ENCODE results near the gene UFSP1. TPM values are rescaled to one million over a fixed set of nuclear protein-coding genes. Genes with fewer than 3 reads are reported as not detected.

Gene UFSP1
- total RNA-seq, 6 experiments from 2014 or later = 3.2 to 3.6 (median 3.5) TPM

DNA sequence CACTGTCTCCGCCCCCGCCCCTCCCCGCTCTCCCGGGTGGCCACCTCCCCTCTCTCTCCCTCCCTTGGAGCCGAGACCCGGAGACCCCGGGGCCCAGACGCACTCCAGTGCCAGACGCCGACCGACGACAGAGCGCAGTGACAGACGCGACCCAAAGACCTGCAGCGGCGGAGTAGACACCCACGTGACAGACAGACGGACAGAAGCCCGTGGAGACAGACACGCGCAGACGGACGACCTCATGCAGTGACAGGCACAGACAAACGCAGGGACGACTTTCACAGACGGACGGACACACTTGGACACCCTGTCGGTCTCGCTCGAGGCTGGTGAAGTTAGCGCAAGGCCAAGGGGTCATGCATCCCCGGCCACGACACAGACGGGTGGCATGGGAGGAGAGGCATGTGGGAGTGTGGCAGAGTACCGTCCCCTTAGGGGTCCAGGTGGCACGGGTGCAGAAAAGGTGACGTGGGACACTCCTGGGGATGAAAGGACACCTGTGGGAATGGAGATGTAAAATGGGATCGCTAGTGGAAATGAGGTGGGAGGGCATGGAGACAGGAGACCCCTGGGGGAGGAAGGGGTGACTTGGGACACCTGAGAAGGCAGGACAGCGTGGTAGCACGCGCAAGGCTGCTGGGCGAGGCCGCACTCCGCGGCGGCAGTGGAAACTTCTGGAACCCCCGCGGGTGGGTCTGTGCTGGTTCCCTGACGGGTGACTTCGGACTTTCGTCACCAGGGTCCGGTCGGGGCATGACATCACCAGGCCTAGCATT, 6.6 kb upstream of the UFSP1 start:
- TF ChIP-seq, protein P1, sequence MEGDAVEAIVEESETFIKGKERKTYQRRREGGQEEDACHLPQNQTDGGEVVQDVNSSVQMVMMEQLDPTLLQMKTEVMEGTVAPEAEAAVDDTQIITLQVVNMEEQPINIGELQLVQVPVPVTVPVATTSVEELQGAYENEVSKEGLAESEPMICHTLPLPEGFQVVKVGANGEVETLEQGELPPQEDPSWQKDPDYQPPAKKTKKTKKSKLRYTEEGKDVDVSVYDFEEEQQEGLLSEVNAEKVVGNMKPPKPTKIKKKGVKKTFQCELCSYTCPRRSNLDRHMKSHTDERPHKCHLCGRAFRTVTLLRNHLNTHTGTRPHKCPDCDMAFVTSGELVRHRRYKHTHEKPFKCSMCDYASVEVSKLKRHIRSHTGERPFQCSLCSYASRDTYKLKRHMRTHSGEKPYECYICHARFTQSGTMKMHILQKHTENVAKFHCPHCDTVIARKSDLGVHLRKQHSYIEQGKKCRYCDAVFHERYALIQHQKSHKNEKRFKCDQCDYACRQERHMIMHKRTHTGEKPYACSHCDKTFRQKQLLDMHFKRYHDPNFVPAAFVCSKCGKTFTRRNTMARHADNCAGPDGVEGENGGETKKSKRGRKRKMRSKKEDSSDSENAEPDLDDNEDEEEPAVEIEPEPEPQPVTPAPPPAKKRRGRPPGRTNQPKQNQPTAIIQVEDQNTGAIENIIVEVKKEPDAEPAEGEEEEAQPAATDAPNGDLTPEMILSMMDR (IDR thresholded peaks at IDR 0.05) = no peak

DNA sequence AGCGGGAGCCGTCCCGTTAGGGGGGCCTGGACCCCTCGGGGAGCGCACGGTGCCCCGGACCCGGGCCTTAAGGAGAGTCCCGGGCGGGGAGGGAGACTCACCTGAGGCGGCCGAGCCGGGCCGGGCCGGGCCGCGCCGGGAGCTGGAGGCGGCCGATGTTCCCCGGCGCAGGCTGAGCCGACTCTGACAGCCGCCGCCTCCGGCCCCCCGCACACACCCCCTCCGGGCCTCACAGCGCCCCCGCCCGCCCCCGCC, 6.1 kb upstream of the UFSP1 start, which contains the start of gene ACHE:
TSS of gene ACHE (minus strand) at position 188 of the 255 bp plus-strand sequence. CDS start 1,656 bp downstream, outside the sequence.
- Mint-ChIP-seq H3K4me3 (peak within 1 kb of the TSS; percentile 48; the same call in 1 of the 2 replicates), H3K27me3 (ENCODE audit: insufficient read depth) (peaks cover 22% of the 10 kb centered on the region), H3K9me3 (no peaks in the 10 kb centered on the region), H3K27ac (no peak within 1 kb of the TSS), H3K36me3 (ENCODE audit: low read depth) (no peaks in the 10 kb centered on the region), H3K4me1 (ENCODE audit: low read depth) (peaks cover 16% of the 10 kb centered on the region)
- DNase-seq = no peak
- TF ChIP-seq, protein P1 (IDR thresholded peaks at IDR 0.05) = no peak

More for the DNA sequence above, 6.6 kb upstream of the UFSP1 start:
- Mint-ChIP-seq H3K27me3 (ENCODE audit: insufficient read depth) (peaks cover 22% of the 10 kb centered on the region), H3K4me3 (peak overlapping the region; percentile 48; the same call in 1 of the 2 replicates), H3K9me3 (no peaks in the 10 kb centered on the region), H3K4me1 (ENCODE audit: low read depth) (peaks cover 14% of the 10 kb centered on the region), H3K27ac (no peak overlapping the region), H3K36me3 (ENCODE audit: low read depth) (no peaks in the 10 kb centered on the region)
- no peak for DNase-seq

DNA sequence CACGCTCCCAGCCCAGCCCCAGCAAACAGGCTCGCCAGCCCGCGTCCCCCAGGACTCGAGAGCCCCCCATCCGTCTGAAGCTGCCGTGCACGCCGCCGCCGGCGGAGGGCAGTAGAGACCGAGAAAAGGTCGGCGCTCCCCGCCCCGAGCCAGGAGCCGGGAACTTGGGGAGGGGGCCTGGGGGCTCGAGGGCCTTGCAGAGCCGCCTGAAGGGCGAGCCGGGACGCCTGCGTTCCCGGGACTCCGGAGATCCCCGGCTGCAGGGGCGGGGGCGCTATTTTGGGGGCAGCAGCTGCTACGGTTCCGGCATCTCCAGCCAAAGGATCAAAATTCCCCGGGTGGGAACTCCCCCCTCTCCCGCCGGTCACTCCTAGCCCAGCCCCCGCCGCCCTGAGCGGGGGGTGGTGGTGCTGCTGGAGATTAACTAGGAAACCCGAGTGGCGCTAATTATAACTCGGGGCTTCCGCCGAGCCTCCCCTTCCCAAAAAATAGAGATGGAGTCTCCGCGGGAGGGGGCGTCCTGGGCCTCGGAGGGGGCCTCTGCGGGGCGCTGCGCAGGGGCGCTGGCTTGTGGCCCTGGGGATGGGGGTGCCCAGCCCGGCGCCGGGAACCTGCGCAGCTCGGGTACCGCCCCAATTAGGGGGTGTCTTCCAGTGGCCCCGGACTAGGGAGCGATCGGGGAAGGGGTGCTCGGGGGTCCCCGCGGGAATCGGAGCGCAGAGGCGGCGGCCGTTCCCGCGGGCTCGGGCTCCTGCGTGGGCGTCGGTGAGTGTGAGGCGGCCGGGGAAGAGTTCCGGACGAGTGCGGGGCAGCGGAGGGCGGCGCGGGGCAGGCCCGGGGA, 5.6 kb upstream of the UFSP1 start:
- H3K9me3 Mint-ChIP-seq = no peaks in the 10 kb centered on the region
- H3K27ac Mint-ChIP-seq = no peak overlapping the region
- TF ChIP-seq, protein P1 (IDR thresholded peaks at IDR 0.05) = peak; percentile 85
- peaks cover 22% of the 10 kb centered on the region for H3K27me3 Mint-ChIP-seq (ENCODE audit: insufficient read depth)
- no peak overlapping the region for H3K4me3 Mint-ChIP-seq
- peaks cover 22% of the 10 kb centered on the region for H3K4me1 Mint-ChIP-seq (ENCODE audit: low read depth)
- no peaks in the 10 kb centered on the region for H3K36me3 Mint-ChIP-seq (ENCODE audit: low read depth)
- DNase-seq = no peak

DNA sequence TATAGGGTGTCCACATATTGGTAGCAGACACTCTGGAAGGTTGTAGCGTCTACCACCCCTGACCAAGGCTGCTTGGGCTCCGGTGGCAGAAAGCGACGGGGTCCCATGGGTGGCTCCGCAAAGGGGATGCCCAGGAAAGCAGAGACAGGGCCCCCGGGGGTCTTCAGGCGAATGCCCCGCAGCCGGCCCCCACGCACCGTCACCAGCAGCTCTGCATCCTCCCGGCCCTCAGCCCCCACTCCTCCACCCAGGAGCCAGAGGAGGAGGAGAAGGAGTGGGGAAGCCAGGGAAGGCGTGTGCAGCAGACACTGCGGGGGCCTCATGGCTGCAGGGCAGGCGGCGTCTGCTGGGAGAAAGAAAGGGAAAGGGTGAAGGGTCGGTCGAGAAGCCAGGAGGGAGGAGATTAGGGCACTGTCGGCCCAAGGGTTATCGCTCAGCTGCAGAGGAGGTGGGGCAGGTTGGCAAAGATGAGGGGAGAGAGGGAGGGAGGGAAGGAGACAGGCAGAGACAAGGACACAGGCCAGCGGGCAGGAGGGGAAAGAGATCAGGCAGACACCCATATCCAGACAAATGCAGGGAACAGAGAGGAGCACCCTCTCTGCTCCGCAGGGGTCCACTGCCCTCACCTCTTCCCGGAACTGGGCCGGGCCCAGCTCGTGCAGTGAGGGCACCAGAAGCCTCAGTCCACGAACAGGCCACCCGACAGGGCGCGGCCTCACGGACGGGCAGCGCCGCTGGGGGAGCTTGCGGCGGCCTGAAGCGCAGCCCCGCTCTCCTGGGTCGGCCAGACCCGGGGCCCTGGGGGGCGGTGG, 4.6 kb upstream of the UFSP1 start:
- no peak for DNase-seq
- peaks cover 23% of the 10 kb centered on the region for H3K4me1 Mint-ChIP-seq (ENCODE audit: low read depth)
- TF ChIP-seq, protein P1 (IDR thresholded peaks at IDR 0.05) = no peak
- H3K27ac Mint-ChIP-seq = no peak overlapping the region
- peaks cover 19% of the 10 kb centered on the region for H3K27me3 Mint-ChIP-seq (ENCODE audit: insufficient read depth)
- no peaks in the 10 kb centered on the region for H3K36me3 Mint-ChIP-seq (ENCODE audit: low read depth)
- no peak overlapping the region for H3K4me3 Mint-ChIP-seq
- H3K9me3 Mint-ChIP-seq = no peaks in the 10 kb centered on the region

DNA sequence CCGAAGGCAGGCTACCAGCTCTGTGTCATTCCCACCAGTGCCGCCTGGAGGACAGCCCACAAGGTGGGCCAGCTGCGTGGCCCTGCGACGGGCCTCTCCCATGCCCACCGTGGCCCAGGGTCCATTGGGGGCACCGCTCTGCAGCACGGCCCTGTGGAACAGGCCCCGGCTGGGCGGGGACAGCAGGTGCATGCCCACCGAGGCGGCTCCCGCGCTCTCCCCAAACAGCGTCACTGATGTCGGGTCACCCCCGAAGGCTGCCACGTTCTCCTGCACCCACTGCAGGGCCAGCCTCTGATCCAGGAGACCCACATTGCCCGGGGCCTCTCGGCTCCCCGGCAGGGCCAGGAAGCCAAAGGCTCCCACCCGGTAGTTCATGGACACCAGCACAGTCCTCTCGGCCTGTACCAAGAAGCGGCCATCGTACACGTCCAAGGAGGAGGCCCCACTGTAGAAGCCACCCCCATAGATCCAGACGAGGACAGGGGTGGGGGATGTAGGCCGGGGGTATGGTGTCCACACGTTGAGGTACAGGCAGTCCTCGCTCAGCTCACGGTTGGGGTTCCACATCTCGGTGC, 3.9 kb upstream of the UFSP1 start:
- Mint-ChIP-seq H3K27ac (no peak overlapping the region), H3K4me3 (no peak overlapping the region), H3K27me3 (ENCODE audit: insufficient read depth) (peaks cover 17% of the 10 kb centered on the region), H3K36me3 (ENCODE audit: low read depth) (peaks cover 3% of the 10 kb centered on the region), H3K4me1 (ENCODE audit: low read depth) (peaks cover 27% of the 10 kb centered on the region), H3K9me3 (no peaks in the 10 kb centered on the region)
- TF ChIP-seq, protein P1 (IDR thresholded peaks at IDR 0.05) = no peak
- no peak for DNase-seq
